Measurements from ENCODE around the gene PRUNE1.

PRUNE1 gene

DNA sequence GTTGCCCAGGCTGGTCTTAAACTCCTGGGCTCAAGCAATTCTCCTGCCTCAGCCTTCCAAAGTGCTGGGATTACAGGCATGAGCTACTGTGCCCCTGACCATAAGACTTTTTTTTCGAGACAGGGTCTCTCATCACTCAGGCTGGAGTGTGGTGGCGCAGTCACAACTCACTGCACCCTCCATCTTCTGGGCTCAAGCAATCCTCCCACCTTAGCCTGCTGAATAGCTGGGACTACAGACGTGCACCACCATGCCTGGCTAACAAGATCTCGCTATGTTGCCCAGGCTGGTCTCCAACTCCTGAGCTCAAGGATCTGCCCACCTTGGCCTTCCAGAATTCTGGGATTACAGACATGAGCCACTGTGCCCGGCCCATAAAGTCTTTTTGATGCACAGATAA is 41.2 kb downstream of the PRUNE1 start:
- H2AFZ ChIP-seq (ENCODE audit: low read depth): no peak overlapping the region

GRCh38 chr1:151050051-151050688 is 41.9 kb downstream of the PRUNE1 start:
- H3K4me1 ChIP-seq (ENCODE audit: low read depth, poor library complexity, severe bottlenecking): peaks cover 26% of the 10 kb centered on the region
- no peak overlapping the region for H3K9ac ChIP-seq
- H3K27ac ChIP-seq: no peak overlapping the region; the same call in 1 of the 2 replicates
- peaks cover 22% of the 10 kb centered on the region; the same call in 1 of the 2 replicates for H3K36me3 ChIP-seq (ENCODE audit: insufficient read depth)
- H3K27me3 ChIP-seq (ENCODE audit: insufficient read depth, low read depth): no peaks in the 10 kb centered on the region
- no peaks in the 10 kb centered on the region for H4K20me1 ChIP-seq (ENCODE audit: insufficient read depth)
- H3K79me2 ChIP-seq (ENCODE audit: insufficient read depth, low read depth): no peaks in the 10 kb centered on the region
- peak overlapping the region; percentile 1; the same call in 1 of the 2 replicates for H3K4me2 ChIP-seq
- H2AFZ ChIP-seq (ENCODE audit: low read depth): no peak overlapping the region
- peak overlapping the region; percentile 3 for H3K4me3 ChIP-seq (IDR thresholded peaks at IDR 0.05; ENCODE audit: insufficient read depth, low read depth, low read length)
- TF ChIP-seq, protein P1, sequence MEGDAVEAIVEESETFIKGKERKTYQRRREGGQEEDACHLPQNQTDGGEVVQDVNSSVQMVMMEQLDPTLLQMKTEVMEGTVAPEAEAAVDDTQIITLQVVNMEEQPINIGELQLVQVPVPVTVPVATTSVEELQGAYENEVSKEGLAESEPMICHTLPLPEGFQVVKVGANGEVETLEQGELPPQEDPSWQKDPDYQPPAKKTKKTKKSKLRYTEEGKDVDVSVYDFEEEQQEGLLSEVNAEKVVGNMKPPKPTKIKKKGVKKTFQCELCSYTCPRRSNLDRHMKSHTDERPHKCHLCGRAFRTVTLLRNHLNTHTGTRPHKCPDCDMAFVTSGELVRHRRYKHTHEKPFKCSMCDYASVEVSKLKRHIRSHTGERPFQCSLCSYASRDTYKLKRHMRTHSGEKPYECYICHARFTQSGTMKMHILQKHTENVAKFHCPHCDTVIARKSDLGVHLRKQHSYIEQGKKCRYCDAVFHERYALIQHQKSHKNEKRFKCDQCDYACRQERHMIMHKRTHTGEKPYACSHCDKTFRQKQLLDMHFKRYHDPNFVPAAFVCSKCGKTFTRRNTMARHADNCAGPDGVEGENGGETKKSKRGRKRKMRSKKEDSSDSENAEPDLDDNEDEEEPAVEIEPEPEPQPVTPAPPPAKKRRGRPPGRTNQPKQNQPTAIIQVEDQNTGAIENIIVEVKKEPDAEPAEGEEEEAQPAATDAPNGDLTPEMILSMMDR (conservative IDR thresholded peaks at IDR 0.05; ENCODE audit: low read depth, low read length): no peak

More for the DNA sequence above, 41.2 kb downstream of the PRUNE1 start:
- Histone ChIP-seq H3K36me3 (ENCODE audit: insufficient read depth) (peaks cover 17% of the 10 kb centered on the region; the same call in 1 of the 2 replicates), H3K27me3 (ENCODE audit: insufficient read depth, low read depth) (no peaks in the 10 kb centered on the region), H3K9ac (no peak overlapping the region), H3K79me2 (ENCODE audit: insufficient read depth, low read depth) (no peaks in the 10 kb centered on the region), H3K4me1 (ENCODE audit: low read depth, poor library complexity, severe bottlenecking) (peaks cover 26% of the 10 kb centered on the region), H4K20me1 (ENCODE audit: insufficient read depth) (no peaks in the 10 kb centered on the region), H3K4me3 (IDR thresholded peaks at IDR 0.05; ENCODE audit: insufficient read depth, low read depth, low read length) (no peak overlapping the region), H3K27ac (no peak overlapping the region), H3K4me2 (no peak overlapping the region)
- TF ChIP-seq, protein P1 (conservative IDR thresholded peaks at IDR 0.05; ENCODE audit: low read depth, low read length): no peak

GRCh38 chr1:151051356-151052009 is 43.2 kb downstream of the PRUNE1 start:
- H3K27me3 ChIP-seq (ENCODE audit: insufficient read depth, low read depth): no peaks in the 10 kb centered on the region
- peaks cover 5% of the 10 kb centered on the region; the same call in 1 of the 2 replicates for H4K20me1 ChIP-seq (ENCODE audit: insufficient read depth)
- H3K27ac ChIP-seq: no peak overlapping the region
- no peak overlapping the region for H2AFZ ChIP-seq (ENCODE audit: low read depth)
- peaks cover 37% of the 10 kb centered on the region for H3K4me1 ChIP-seq (ENCODE audit: low read depth, poor library complexity, severe bottlenecking)
- peaks cover 10% of the 10 kb centered on the region for H3K79me2 ChIP-seq (ENCODE audit: insufficient read depth, low read depth)
- H3K4me2 ChIP-seq: no peak overlapping the region
- H3K4me3 ChIP-seq (IDR thresholded peaks at IDR 0.05; ENCODE audit: insufficient read depth, low read depth, low read length): peak overlapping the region; percentile 3
- no peak overlapping the region for H3K9ac ChIP-seq
- TF ChIP-seq, protein P1 (conservative IDR thresholded peaks at IDR 0.05; ENCODE audit: low read depth, low read length): no peak
- H3K36me3 ChIP-seq (ENCODE audit: insufficient read depth): peaks cover 28% of the 10 kb centered on the region; the same call in 1 of the 2 replicates

DNA sequence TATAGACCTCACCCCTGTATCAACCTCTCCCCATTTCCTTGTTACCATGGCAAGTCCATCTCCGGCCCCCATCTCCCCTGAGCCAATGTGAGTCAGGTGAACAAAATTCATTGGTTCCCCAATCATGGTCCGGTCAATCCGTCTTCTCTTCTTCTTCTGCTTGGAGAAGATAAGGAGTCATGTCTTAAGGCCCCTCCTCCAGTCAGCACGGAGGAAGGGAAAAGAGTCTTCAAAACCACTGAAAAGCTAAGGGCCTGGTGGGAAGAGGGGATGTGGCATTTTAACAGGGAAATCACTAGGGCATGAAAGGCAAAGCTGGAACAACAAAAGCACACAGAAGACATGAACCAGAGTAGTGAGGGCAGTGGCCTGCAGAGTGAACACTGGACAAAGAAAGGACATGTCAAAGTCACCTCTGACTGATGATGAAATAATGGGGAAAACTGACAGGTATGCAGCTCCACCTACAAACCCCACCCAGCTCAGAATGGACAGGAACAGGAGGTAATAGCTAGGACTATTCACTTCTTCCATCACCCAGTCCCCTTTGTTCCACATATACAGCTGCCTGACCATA is 46.8 kb downstream of the PRUNE1 start:
- H4K20me1 ChIP-seq (ENCODE audit: insufficient read depth): peaks cover 5% of the 10 kb centered on the region; the same call in 1 of the 2 replicates
- H3K27ac ChIP-seq: no peak overlapping the region

More for the DNA sequence above, 46.8 kb downstream of the PRUNE1 start:
- Histone ChIP-seq H2AFZ (ENCODE audit: low read depth) (no peak overlapping the region), H3K79me2 (ENCODE audit: insufficient read depth, low read depth) (peaks cover 46% of the 10 kb centered on the region), H3K36me3 (ENCODE audit: insufficient read depth) (peaks cover 28% of the 10 kb centered on the region; the same call in 1 of the 2 replicates), H3K4me2 (no peak overlapping the region), H3K9ac (no peak overlapping the region), H3K4me3 (IDR thresholded peaks at IDR 0.05; ENCODE audit: insufficient read depth, low read depth, low read length) (no peak overlapping the region), H3K4me1 (ENCODE audit: low read depth, poor library complexity, severe bottlenecking) (peaks cover 47% of the 10 kb centered on the region), H3K27me3 (ENCODE audit: insufficient read depth, low read depth) (no peaks in the 10 kb centered on the region)
- TF ChIP-seq, protein P1 (conservative IDR thresholded peaks at IDR 0.05; ENCODE audit: low read depth, low read length): no peak
